AML-193 (cell line): ENCODE data around the gene GOLGA8S.
"Not testable (repeated sequence)": the region's sequence is repeated elsewhere in the genome, so short reads cannot be mapped to it uniquely, and the experiment has no call there.

Experiments used
- DNase-seq, 2 experiments: peaks; one replicate each; lab custom pipeline; 2025; lab: John Stamatoyannopoulos, UW

GOLGA8S gene

GRCh38 chr15:23398357-23398756 lies 43.8 kb downstream of the GOLGA8S start:
- DNase-seq: not testable (repeated sequence)

- not testable (repeated sequence) for DNase-seq
Observed at GRCh38 chr15:23399207-23399606, 44.7 kb downstream of the GOLGA8S start.

GRCh38 chr15:23401627-23402026 lies 47.1 kb downstream of the GOLGA8S start:
- no peak for DNase-seq

DNA sequence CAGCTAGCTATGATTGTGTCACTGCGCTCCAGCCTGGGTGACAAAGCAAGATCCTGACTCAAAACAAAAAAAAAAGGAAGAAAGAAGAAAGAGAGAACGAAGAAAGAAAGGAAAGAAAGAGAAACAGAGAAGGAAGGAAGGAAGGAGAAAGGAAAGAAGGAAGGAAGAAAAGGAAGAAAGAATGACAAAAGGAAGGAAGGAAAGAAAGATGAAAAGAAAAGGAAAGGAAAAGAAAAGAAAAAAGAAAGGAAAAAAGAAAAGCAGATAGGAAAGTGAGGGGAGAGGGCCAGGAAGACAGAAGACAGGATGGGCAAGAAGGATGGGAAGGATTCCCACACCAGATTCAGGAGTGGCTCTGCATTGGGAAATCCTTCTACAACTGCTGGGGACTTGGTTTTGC lies 47.6 kb downstream of the GOLGA8S start:
- no peak for DNase-seq

GRCh38 chr15:23402544-23402943 lies 48.0 kb downstream of the GOLGA8S start:
- no peak for DNase-seq

DNA sequence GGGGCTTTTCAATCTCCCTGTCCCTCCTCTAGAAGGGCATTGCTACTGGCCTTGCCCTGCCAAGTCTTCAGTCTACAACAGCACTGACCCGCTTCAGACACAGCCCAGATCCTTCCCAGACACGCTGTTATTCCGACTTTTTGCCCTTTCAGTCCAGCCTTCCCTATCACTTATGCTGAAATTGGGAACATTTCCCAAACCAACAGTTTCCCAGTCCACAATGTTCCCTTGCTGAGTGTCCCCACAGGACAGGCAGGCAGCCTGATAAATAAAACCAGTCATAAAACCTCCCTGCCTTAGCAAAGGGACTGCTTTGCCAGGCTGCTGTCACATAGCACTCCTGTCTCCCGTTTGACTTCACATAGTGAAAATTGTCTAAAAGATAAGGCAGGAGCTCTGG lies 49.0 kb downstream of the GOLGA8S start:
- DNase-seq: no peak

DNA sequence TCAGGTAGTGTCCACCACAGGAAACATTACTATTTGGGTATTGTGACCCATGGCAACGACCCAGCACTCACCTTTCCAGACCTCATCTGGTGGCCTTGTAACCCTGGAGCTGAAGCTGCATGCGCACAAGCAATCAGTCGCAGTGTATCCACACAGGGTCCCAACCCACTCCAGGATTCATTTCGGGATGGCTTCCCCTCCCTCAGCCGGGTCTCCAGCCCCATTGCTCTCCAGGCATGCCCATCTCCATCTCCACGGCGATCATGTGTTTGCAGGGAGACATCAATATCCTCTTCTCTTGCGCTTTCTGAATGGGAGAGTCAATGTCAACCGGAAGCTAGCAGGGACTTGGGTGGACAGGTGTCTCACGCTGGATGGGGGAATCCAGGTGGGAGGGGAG lies 57.3 kb downstream of the GOLGA8S start:
- DNase-seq: no peak

DNA sequence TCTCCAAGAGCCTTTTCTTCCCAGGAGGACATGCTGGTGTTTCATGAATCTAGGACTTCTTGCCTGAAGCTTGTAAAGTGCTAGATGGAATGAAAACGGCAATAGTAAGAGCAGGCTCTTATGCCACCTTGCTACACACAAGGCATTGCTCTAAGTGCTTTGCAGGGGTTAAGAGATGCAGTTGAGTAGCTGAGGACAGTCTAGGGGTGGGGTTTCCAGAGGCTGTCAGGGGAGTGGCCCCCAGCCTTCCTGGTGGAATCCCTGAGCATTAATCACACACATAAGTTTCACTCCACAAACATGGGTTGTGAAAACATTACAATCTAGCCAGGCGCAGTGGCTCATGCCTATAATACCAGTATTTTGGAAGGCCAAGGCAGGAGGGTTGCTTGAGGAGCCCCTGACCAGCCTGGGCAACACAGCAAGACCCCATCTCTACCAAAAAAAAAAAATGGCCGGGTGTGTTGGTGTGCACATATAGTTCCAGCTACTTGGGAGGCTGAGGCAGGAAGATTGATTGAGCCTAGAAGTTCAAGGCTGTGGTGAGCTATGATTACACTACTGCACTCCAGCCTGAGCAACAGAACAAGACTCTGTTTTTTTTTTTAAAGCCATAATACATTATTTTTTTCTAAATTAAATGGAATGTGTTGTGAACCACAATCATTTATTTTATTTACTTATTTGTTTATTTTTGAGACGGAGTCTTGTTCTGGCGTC lies 58.5 kb downstream of the GOLGA8S start:
- not testable (repeated sequence) for DNase-seq
